ENCODE data around the gene KDM4B.

DNA sequence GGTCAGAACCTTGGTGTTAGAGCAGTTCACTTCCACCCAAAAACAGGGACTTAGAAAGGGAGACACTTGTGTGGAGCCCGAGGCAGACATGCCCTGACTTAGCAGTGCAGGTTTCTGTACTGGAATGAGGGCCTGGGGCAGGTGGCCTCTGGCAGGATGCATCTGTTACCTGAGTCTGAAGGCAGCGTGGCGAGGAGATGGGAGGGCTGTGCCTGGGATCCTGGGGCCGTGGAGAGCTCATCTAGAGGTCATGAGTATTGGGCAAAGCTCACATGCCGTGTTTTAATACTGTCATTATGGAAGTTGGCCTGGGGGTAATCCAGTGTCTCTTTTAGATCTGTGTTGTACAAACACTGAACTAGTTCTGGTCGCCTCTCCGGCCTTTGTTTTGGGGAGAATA lies 21.4 kb downstream of the KDM4B start:
- no peak for TF ChIP-seq POLR2A (IDR thresholded peaks at IDR 0.05)
- TF ChIP-seq, protein P1, sequence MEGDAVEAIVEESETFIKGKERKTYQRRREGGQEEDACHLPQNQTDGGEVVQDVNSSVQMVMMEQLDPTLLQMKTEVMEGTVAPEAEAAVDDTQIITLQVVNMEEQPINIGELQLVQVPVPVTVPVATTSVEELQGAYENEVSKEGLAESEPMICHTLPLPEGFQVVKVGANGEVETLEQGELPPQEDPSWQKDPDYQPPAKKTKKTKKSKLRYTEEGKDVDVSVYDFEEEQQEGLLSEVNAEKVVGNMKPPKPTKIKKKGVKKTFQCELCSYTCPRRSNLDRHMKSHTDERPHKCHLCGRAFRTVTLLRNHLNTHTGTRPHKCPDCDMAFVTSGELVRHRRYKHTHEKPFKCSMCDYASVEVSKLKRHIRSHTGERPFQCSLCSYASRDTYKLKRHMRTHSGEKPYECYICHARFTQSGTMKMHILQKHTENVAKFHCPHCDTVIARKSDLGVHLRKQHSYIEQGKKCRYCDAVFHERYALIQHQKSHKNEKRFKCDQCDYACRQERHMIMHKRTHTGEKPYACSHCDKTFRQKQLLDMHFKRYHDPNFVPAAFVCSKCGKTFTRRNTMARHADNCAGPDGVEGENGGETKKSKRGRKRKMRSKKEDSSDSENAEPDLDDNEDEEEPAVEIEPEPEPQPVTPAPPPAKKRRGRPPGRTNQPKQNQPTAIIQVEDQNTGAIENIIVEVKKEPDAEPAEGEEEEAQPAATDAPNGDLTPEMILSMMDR (IDR thresholded peaks at IDR 0.05) = no peak

Measured in uterus (tissue), 2 donors.